Tibial nerve (tissue), 4 donors: ENCODE results near the gene YAF2.

Experiments used
- EP300 ChIP-seq, 2 donors: sonication (generic); formaldehyde crosslinking; IDR thresholded peaks; one replicate each; pipeline ENCODE4 v1.6.1; 2017; ENCODE audit warnings: antibody characterized with exemption in 2 of 2, mild to moderate bottlenecking in 1 of 2
- POLR2A ChIP-seq, 2 donors: fragments of 450-650 bp; IDR thresholded peaks; one replicate each; pipeline ENCODE4 v1.6.1; 2017; ENCODE audit warnings: antibody characterized with exemption in 2 of 2, mild to moderate bottlenecking in 2 of 2, moderate library complexity in 2 of 2
- TF ChIP-seq, protein P1 (sequence below), 5 experiments: fragments of 200-600 bp in 3 of 5; fragments of 450-650 bp in 2 of 5; sonication (generic) in 3 of 5; IDR thresholded peaks; one replicate each; pipeline ENCODE4 v1.5.1; 2016 to 2019; ENCODE audit warnings: antibody characterized with exemption in 5 of 5, mild to moderate bottlenecking in 3 of 5, moderate library complexity in 2 of 5

DNA sequence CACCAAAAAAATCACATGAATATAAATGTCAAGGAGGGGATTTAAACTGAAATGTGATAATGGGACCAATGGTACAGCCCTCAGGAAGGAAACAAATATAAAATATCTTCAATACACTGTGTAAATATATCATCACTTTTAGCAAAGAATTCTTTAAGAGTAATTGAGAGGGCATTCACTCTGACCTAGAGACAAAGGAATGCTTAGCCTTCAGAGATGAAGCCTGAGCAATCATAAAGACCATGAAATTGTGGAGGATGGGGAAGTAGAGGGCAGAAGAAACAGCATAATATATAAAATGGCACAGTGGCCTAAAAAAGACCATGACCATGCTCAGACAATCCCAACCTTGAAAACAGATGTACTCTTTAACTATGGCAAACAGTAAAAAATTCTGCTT, 20.4 kb downstream of the YAF2 start:
- TF ChIP-seq, protein P1, sequence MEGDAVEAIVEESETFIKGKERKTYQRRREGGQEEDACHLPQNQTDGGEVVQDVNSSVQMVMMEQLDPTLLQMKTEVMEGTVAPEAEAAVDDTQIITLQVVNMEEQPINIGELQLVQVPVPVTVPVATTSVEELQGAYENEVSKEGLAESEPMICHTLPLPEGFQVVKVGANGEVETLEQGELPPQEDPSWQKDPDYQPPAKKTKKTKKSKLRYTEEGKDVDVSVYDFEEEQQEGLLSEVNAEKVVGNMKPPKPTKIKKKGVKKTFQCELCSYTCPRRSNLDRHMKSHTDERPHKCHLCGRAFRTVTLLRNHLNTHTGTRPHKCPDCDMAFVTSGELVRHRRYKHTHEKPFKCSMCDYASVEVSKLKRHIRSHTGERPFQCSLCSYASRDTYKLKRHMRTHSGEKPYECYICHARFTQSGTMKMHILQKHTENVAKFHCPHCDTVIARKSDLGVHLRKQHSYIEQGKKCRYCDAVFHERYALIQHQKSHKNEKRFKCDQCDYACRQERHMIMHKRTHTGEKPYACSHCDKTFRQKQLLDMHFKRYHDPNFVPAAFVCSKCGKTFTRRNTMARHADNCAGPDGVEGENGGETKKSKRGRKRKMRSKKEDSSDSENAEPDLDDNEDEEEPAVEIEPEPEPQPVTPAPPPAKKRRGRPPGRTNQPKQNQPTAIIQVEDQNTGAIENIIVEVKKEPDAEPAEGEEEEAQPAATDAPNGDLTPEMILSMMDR (IDR thresholded peaks at IDR 0.05): no peak
- TF ChIP-seq POLR2A (IDR thresholded peaks at IDR 0.05) (no peak), EP300 (IDR thresholded peaks at IDR 0.05) (no peak)
